Activated naive CD8-positive, alpha-beta T cell (primary cell): ENCODE measurements around the gene CACNB1.

Source experiments
- H3K27ac Mint-ChIP-seq: one replicate; pipeline ENCODE4 v1.8.0; 2021; ENCODE audit warnings: mixed read lengths
- H3K27me3 Mint-ChIP-seq: one replicate; pipeline ENCODE4 v1.8.0; 2021; ENCODE audit warnings: mixed read lengths
- H3K36me3 Mint-ChIP-seq: one replicate; pipeline ENCODE4 v1.8.0; 2021; ENCODE audit warnings: mixed read lengths
- H3K4me1 Mint-ChIP-seq: one replicate; pipeline ENCODE4 v1.8.0; 2021; ENCODE audit warnings: low read depth, mixed read lengths
- H3K4me3 Mint-ChIP-seq: one replicate; pipeline ENCODE4 v1.8.0; 2021; ENCODE audit warnings: mild to moderate bottlenecking, mixed read lengths
- H3K9me3 Mint-ChIP-seq: one replicate; pipeline ENCODE4 v1.8.0; 2021; ENCODE audit warnings: low read depth, mixed read lengths

The CACNB1 gene

GRCh38 chr17:39197380-39198185 is at the start of gene CACNB1:
TSS of gene CACNB1 (minus strand) at chr17:39197669. CDS start at chr17:39197495, 174 bp downstream.
- Mint-ChIP-seq H3K36me3 (peaks cover 13% of the 10 kb centered on the region), H3K4me1 (peaks cover 45% of the 10 kb centered on the region), H3K9me3 (no peaks in the 10 kb centered on the region), H3K27me3 (no peaks in the 10 kb centered on the region), H3K27ac (peak within 1 kb of the TSS; percentile 43), H3K4me3 (peak within 1 kb of the TSS; percentile 99)

GRCh38 chr17:39246274-39246673 is 48.8 kb upstream of the CACNB1 start:
- Mint-ChIP-seq H3K4me1 (peaks cover 9% of the 10 kb centered on the region), H3K36me3 (no peaks in the 10 kb centered on the region), H3K4me3 (no peak overlapping the region), H3K27ac (no peak overlapping the region), H3K27me3 (no peaks in the 10 kb centered on the region), H3K9me3 (no peaks in the 10 kb centered on the region)

GRCh38 chr17:39244600-39245570 is 47.4 kb upstream of the CACNB1 start:
- Mint-ChIP-seq H3K4me3 (no peak overlapping the region), H3K4me1 (peaks cover 11% of the 10 kb centered on the region), H3K27me3 (no peaks in the 10 kb centered on the region), H3K9me3 (no peaks in the 10 kb centered on the region), H3K27ac (no peak overlapping the region), H3K36me3 (no peaks in the 10 kb centered on the region)

GRCh38 chr17:39244016-39244599 is 46.6 kb upstream of the CACNB1 start:
- no peak overlapping the region for H3K4me3 Mint-ChIP-seq
- H3K9me3 Mint-ChIP-seq, result no peaks in the 10 kb centered on the region
- no peaks in the 10 kb centered on the region for H3K36me3 Mint-ChIP-seq
- H3K27me3 Mint-ChIP-seq, result no peaks in the 10 kb centered on the region
- H3K4me1 Mint-ChIP-seq, result peaks cover 18% of the 10 kb centered on the region
- no peak overlapping the region for H3K27ac Mint-ChIP-seq

GRCh38 chr17:39243155-39243554 is 45.7 kb upstream of the CACNB1 start:
- Mint-ChIP-seq H3K27ac (no peak overlapping the region), H3K36me3 (no peaks in the 10 kb centered on the region), H3K4me1 (peaks cover 25% of the 10 kb centered on the region), H3K4me3 (no peak overlapping the region), H3K9me3 (no peaks in the 10 kb centered on the region), H3K27me3 (no peaks in the 10 kb centered on the region)

GRCh38 chr17:39240631-39241030 is 43.2 kb upstream of the CACNB1 start:
- Mint-ChIP-seq H3K9me3 (no peaks in the 10 kb centered on the region), H3K27me3 (no peaks in the 10 kb centered on the region), H3K4me3 (no peak overlapping the region), H3K27ac (no peak overlapping the region), H3K4me1 (peaks cover 36% of the 10 kb centered on the region), H3K36me3 (no peaks in the 10 kb centered on the region)

- no peaks in the 10 kb centered on the region for H3K36me3 Mint-ChIP-seq
- no peaks in the 10 kb centered on the region for H3K9me3 Mint-ChIP-seq
- no peaks in the 10 kb centered on the region for H3K27me3 Mint-ChIP-seq
- H3K27ac Mint-ChIP-seq, result no peak overlapping the region
- H3K4me3 Mint-ChIP-seq, result peak overlapping the region; percentile 39
- H3K4me1 Mint-ChIP-seq, result peaks cover 37% of the 10 kb centered on the region
Observed at GRCh38 chr17:39239640-39240314, 42.3 kb upstream of the CACNB1 start.

GRCh38 chr17:39238311-39238972 is 41.0 kb upstream of the CACNB1 start:
- H3K4me3 Mint-ChIP-seq, result peak overlapping the region; percentile 52

GRCh38 chr17:39237586-39237985 is 40.1 kb upstream of the CACNB1 start:
- no peaks in the 10 kb centered on the region for H3K36me3 Mint-ChIP-seq
- H3K9me3 Mint-ChIP-seq, result no peaks in the 10 kb centered on the region
- no peaks in the 10 kb centered on the region for H3K27me3 Mint-ChIP-seq
- H3K4me3 Mint-ChIP-seq, result no peak overlapping the region
- H3K27ac Mint-ChIP-seq, result no peak overlapping the region
- H3K4me1 Mint-ChIP-seq, result peaks cover 29% of the 10 kb centered on the region

More at GRCh38 chr17:39238311-39238972, 41.0 kb upstream of the CACNB1 start:
- peak overlapping the region; percentile 8 for H3K27ac Mint-ChIP-seq
- no peaks in the 10 kb centered on the region for H3K9me3 Mint-ChIP-seq
- peaks cover 29% of the 10 kb centered on the region for H3K4me1 Mint-ChIP-seq
- H3K36me3 Mint-ChIP-seq, result no peaks in the 10 kb centered on the region
- H3K27me3 Mint-ChIP-seq, result no peaks in the 10 kb centered on the region

- H3K36me3 Mint-ChIP-seq, result no peaks in the 10 kb centered on the region
- H3K9me3 Mint-ChIP-seq, result no peaks in the 10 kb centered on the region
- H3K27ac Mint-ChIP-seq, result no peak overlapping the region
- no peaks in the 10 kb centered on the region for H3K27me3 Mint-ChIP-seq
- no peak overlapping the region for H3K4me3 Mint-ChIP-seq
- H3K4me1 Mint-ChIP-seq, result peaks cover 33% of the 10 kb centered on the region
Observed at GRCh38 chr17:39236981-39237441, 39.5 kb upstream of the CACNB1 start.

GRCh38 chr17:39236450-39236927 is 39.0 kb upstream of the CACNB1 start:
- Mint-ChIP-seq H3K27me3 (no peaks in the 10 kb centered on the region), H3K4me3 (no peak overlapping the region), H3K27ac (no peak overlapping the region), H3K9me3 (no peaks in the 10 kb centered on the region), H3K36me3 (no peaks in the 10 kb centered on the region), H3K4me1 (peaks cover 38% of the 10 kb centered on the region)

- no peaks in the 10 kb centered on the region for H3K9me3 Mint-ChIP-seq
- H3K27ac Mint-ChIP-seq, result no peak overlapping the region
- peaks cover 39% of the 10 kb centered on the region for H3K4me1 Mint-ChIP-seq
- no peaks in the 10 kb centered on the region for H3K36me3 Mint-ChIP-seq
- H3K4me3 Mint-ChIP-seq, result no peak overlapping the region
- H3K27me3 Mint-ChIP-seq, result no peaks in the 10 kb centered on the region
Observed at GRCh38 chr17:39235555-39236449, 38.3 kb upstream of the CACNB1 start.
